Measurements from ENCODE around the gene SBF2. TPM values are rescaled to one million over a fixed set of nuclear protein-coding genes. Genes with fewer than 3 reads are reported as not detected.
"Not testable (repeated sequence)": the region's sequence is repeated elsewhere in the genome, so short reads cannot be mapped to it uniquely, and the experiment has no call there.

SBF2 gene
- total and polyA plus RNA-seq, 5 donors from 2014 or later = 1.1 to 5.5 (median 2.1) TPM

DNA sequence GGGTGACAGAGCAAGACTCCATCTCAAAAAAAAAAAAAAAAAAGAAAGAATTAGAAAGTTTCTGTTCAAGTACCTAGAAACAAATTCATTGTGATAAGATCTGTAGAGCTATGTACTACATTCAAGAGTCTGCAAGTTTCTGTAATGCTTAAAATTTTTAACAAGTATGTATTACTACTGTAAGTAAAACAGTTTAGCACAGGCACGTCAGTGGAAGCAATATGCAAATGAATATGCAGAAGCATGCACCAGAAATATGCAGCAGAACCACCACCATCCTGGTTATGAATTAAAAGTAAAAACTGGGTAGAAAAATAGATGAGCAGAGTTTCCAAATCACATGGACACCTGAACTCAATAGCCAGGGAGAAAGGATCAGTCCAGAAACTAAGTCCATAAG is 19.3 kb downstream of the SBF2 start:
- Mint-ChIP-seq H3K4me3 (no peak overlapping the region), H3K27ac (no peak overlapping the region), H3K27me3 (peaks cover 27% of the 10 kb centered on the region), H3K9me3 (peaks cover 0 to 2% (median 0%) of the 10 kb centered on the region in 7 donors), H3K4me1 (peaks cover 4 to 7% (median 5%) of the 10 kb centered on the region in 4 donors), H3K36me3 (no peaks in the 10 kb centered on the region)
- no peaks in the 10 kb centered on the region for H3K9me3 ChIP-seq (ENCODE audit: control insufficient read depth in 2 of 2, low read length in 2 of 2)
- DNase-seq = no peak
- H3K36me3 ChIP-seq (ENCODE audit: control insufficient read depth, insufficient read depth, low read length) = no peaks in the 10 kb centered on the region
- no peak overlapping the region for H3K4me3 ChIP-seq (ENCODE audit: low read depth, low read length)
- H3K4me1 ChIP-seq (ENCODE audit: control insufficient read depth, insufficient read depth, low read length, poor library complexity, severe bottlenecking) = no peaks in the 10 kb centered on the region
- no peaks in the 10 kb centered on the region for H3K27me3 ChIP-seq (ENCODE audit: control insufficient read depth, insufficient read depth, low read length)
- ATAC-seq (ENCODE audit: low read depth in 2 of 2) = no peak
- H3K27ac ChIP-seq (ENCODE audit: insufficient read depth, low read length, poor library complexity, severe bottlenecking) = no peak overlapping the region

DNA sequence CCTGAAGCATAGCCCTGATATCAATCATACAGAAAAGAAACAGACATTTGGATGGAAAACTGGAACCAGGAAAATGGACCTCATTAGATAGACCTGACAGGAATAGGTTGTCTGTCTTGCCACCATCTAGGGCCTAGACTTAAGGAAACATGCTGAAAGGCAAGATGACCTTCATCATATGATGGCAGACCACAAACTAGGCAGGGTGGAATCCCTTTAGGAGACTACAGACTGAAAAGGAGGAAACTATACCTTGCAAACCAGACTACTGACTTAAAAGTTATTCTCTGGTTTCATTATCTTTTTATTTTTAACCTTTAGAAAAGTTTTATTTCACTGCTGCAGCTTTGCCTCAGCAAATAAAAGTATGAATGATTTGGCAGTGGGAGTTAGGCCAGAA is 20.3 kb downstream of the SBF2 start:
- ATAC-seq (ENCODE audit: low read depth in 2 of 2) = no peak

DNA sequence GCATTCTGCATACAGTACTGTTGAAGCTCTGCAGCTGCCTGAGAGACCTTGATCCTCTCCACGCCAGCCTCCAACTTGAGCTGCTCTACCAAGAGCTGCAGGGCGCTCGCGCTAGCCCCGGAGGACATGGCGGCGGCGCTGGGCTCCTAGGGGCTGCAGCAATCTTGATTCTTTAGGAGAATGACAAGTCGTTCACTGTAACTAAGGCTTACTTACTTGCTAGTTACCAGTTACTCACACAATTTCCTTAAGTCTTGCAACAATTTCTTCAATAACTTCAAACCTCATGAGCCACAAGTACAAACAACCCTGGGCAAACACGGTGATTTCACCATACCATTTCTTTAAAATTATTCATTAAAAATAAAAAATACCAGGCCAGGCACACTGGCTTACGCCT is 21.9 kb downstream of the SBF2 start:
- peaks cover 4 to 7% (median 5%) of the 10 kb centered on the region in 4 donors for H3K4me1 Mint-ChIP-seq
- peaks cover 23% of the 10 kb centered on the region for H3K27me3 Mint-ChIP-seq
- H3K4me3 ChIP-seq (ENCODE audit: low read depth, low read length) = no peak overlapping the region
- H3K9me3 Mint-ChIP-seq = peaks cover 0 to 2% (median 0%) of the 10 kb centered on the region in 7 donors
- no peak overlapping the region for H3K27ac Mint-ChIP-seq
- H3K4me3 Mint-ChIP-seq = no peak overlapping the region
- H3K27ac ChIP-seq (ENCODE audit: insufficient read depth, low read length, poor library complexity, severe bottlenecking) = no peak overlapping the region
- no peaks in the 10 kb centered on the region for H3K36me3 ChIP-seq (ENCODE audit: control insufficient read depth, insufficient read depth, low read length)
- H3K4me1 ChIP-seq (ENCODE audit: control insufficient read depth, insufficient read depth, low read length, poor library complexity, severe bottlenecking) = no peaks in the 10 kb centered on the region
- H3K36me3 Mint-ChIP-seq = no peaks in the 10 kb centered on the region
- H3K27me3 ChIP-seq (ENCODE audit: control insufficient read depth, insufficient read depth, low read length) = no peaks in the 10 kb centered on the region
- no peak for DNase-seq
- no peaks in the 10 kb centered on the region for H3K9me3 ChIP-seq (ENCODE audit: control insufficient read depth in 2 of 2, low read length in 2 of 2)
- ATAC-seq (ENCODE audit: low read depth in 2 of 2) = peak in 1 of 2 donors; percentile 62

More for the DNA sequence above, 20.3 kb downstream of the SBF2 start:
- H3K27me3 ChIP-seq (ENCODE audit: control insufficient read depth, insufficient read depth, low read length) = no peaks in the 10 kb centered on the region
- DNase-seq = no peak
- H3K36me3 ChIP-seq (ENCODE audit: control insufficient read depth, insufficient read depth, low read length) = no peaks in the 10 kb centered on the region
- Mint-ChIP-seq H3K27ac (peak overlapping the region in 1 of 3 donors; percentile 31), H3K27me3 (peaks cover 27% of the 10 kb centered on the region), H3K9me3 (peaks cover 0 to 2% (median 0%) of the 10 kb centered on the region in 7 donors), H3K4me1 (peaks cover 4 to 7% (median 5%) of the 10 kb centered on the region in 4 donors), H3K36me3 (no peaks in the 10 kb centered on the region), H3K4me3 (no peak overlapping the region)
- H3K4me1 ChIP-seq (ENCODE audit: control insufficient read depth, insufficient read depth, low read length, poor library complexity, severe bottlenecking) = no peaks in the 10 kb centered on the region
- no peak overlapping the region for H3K4me3 ChIP-seq (ENCODE audit: low read depth, low read length)
- no peak overlapping the region for H3K27ac ChIP-seq (ENCODE audit: insufficient read depth, low read length, poor library complexity, severe bottlenecking)
- H3K9me3 ChIP-seq (ENCODE audit: control insufficient read depth in 2 of 2, low read length in 2 of 2) = no peaks in the 10 kb centered on the region

DNA sequence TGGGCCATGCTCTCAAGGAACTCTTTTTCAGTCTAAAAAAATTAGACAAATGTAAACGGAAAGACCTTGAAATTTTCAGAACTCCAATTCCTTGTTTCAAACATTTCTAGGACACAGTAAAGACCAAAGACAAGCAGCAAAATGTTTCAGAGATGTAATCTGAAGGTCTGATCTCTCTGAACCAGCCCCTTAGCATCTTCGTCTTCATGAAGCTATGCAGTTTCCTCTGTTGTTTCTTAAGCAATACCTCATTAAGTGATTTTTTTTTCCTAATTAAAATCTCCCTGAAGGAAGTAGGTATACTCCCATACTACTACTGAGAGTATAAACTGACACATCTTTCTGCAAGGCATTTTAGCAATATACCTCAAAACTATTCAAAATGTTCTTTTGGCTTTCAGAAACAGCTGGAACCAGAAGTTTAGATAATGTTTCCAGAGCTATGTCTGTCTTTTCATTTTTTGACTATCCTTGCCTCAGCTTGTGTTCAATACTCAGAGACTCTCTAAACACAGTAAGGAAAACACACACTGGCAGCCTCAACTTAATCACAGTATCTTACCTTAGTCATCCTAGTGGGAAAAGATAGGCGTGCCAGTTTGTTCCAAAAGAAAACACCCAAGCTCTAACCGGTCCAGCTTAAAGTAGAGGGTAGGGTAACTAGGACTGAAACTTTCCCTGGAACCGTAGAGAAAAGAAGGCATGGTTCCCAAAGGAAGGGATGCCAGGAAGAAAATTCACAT is 25.1 kb downstream of the SBF2 start:
- H3K4me3 Mint-ChIP-seq = no peak overlapping the region

DNA sequence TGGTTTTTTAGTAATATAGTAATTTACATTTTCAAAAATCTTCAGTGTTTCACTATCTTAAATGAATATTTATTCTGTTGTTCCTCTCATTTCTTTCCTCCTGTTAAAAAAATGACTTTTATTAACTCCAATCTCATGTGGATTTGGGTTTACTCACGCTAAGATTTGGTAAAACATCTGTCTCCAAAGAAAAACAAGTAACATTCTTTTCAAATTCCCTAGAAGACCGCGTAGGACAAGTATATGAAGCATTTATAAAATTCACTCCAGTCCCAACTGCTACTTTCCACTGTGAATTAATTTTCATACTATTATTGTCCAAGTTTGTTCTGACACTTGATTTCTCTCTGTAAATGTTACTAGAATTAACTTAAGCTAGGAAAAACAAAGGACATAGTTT is 26.2 kb downstream of the SBF2 start:
- Mint-ChIP-seq H3K4me1 (peaks cover 0 to 3% (median 0%) of the 10 kb centered on the region in 4 donors), H3K36me3 (no peaks in the 10 kb centered on the region), H3K9me3 (peaks cover 0 to 2% (median 0%) of the 10 kb centered on the region in 7 donors), H3K27me3 (peaks cover 8% of the 10 kb centered on the region), H3K27ac (no peak overlapping the region), H3K4me3 (no peak overlapping the region)
- no peak overlapping the region for H3K27ac ChIP-seq (ENCODE audit: insufficient read depth, low read length, poor library complexity, severe bottlenecking)
- no peaks in the 10 kb centered on the region for H3K9me3 ChIP-seq (ENCODE audit: control insufficient read depth in 2 of 2, low read length in 2 of 2)
- no peaks in the 10 kb centered on the region for H3K4me1 ChIP-seq (ENCODE audit: control insufficient read depth, insufficient read depth, low read length, poor library complexity, severe bottlenecking)
- H3K27me3 ChIP-seq (ENCODE audit: control insufficient read depth, insufficient read depth, low read length) = no peaks in the 10 kb centered on the region
- no peak for DNase-seq
- no peak for ATAC-seq (ENCODE audit: low read depth in 2 of 2)
- H3K36me3 ChIP-seq (ENCODE audit: control insufficient read depth, insufficient read depth, low read length) = no peaks in the 10 kb centered on the region
- H3K4me3 ChIP-seq (ENCODE audit: low read depth, low read length) = no peak overlapping the region

More for the DNA sequence above, 25.1 kb downstream of the SBF2 start:
- H3K4me3 ChIP-seq (ENCODE audit: low read depth, low read length) = no peak overlapping the region
- H3K27ac Mint-ChIP-seq = no peak overlapping the region
- peaks cover 0 to 2% (median 0%) of the 10 kb centered on the region in 7 donors for H3K9me3 Mint-ChIP-seq
- H3K4me1 ChIP-seq (ENCODE audit: control insufficient read depth, insufficient read depth, low read length, poor library complexity, severe bottlenecking) = no peaks in the 10 kb centered on the region
- H3K27ac ChIP-seq (ENCODE audit: insufficient read depth, low read length, poor library complexity, severe bottlenecking) = no peak overlapping the region
- no peaks in the 10 kb centered on the region for H3K36me3 Mint-ChIP-seq
- no peaks in the 10 kb centered on the region for H3K27me3 ChIP-seq (ENCODE audit: control insufficient read depth, insufficient read depth, low read length)
- H3K9me3 ChIP-seq (ENCODE audit: control insufficient read depth in 2 of 2, low read length in 2 of 2) = no peaks in the 10 kb centered on the region
- peaks cover 13% of the 10 kb centered on the region for H3K27me3 Mint-ChIP-seq
- peaks cover 0 to 8% (median 2%) of the 10 kb centered on the region in 4 donors for H3K4me1 Mint-ChIP-seq
- H3K36me3 ChIP-seq (ENCODE audit: control insufficient read depth, insufficient read depth, low read length) = no peaks in the 10 kb centered on the region
- ATAC-seq (ENCODE audit: low read depth in 2 of 2) (no peak), DNase-seq (no peak)

DNA sequence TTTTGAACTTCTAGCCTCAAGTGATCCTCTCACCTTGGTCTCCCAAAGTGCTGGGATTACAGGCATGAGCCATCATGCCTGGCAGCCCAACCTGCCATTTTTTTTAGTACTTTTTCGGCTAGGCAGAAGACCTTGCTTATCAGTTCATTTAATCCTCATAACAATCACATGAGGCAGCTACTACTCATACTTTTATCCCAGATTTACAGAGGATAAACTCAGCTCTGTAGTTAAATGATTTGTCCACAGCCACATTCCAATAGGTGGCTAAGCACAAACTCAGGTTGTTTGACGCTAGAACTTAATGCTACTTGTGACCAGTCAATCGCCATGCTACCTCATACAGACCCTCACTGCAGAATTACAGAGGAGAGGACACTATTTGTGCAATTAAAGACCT is 28.1 kb downstream of the SBF2 start:
- no peaks in the 10 kb centered on the region for H3K9me3 ChIP-seq (ENCODE audit: control insufficient read depth in 2 of 2, low read length in 2 of 2)
- peaks cover 0 to 2% (median 0%) of the 10 kb centered on the region in 7 donors for H3K9me3 Mint-ChIP-seq
- H3K27me3 Mint-ChIP-seq = peaks cover 8% of the 10 kb centered on the region
- ATAC-seq (ENCODE audit: low read depth in 2 of 2) (no peak), DNase-seq (no peak)
- H3K27ac ChIP-seq (ENCODE audit: insufficient read depth, low read length, poor library complexity, severe bottlenecking) = no peak overlapping the region
- H3K4me3 ChIP-seq (ENCODE audit: low read depth, low read length) = no peak overlapping the region
- no peaks in the 10 kb centered on the region for H3K36me3 Mint-ChIP-seq
- peaks cover 1% of the 10 kb centered on the region for H3K27me3 ChIP-seq (ENCODE audit: control insufficient read depth, insufficient read depth, low read length)
- H3K4me3 Mint-ChIP-seq = no peak overlapping the region
- peaks cover 0 to 3% (median 0%) of the 10 kb centered on the region in 4 donors for H3K4me1 Mint-ChIP-seq
- H3K4me1 ChIP-seq (ENCODE audit: control insufficient read depth, insufficient read depth, low read length, poor library complexity, severe bottlenecking) = no peaks in the 10 kb centered on the region
- H3K36me3 ChIP-seq (ENCODE audit: control insufficient read depth, insufficient read depth, low read length) = no peaks in the 10 kb centered on the region
- no peak overlapping the region for H3K27ac Mint-ChIP-seq

DNA sequence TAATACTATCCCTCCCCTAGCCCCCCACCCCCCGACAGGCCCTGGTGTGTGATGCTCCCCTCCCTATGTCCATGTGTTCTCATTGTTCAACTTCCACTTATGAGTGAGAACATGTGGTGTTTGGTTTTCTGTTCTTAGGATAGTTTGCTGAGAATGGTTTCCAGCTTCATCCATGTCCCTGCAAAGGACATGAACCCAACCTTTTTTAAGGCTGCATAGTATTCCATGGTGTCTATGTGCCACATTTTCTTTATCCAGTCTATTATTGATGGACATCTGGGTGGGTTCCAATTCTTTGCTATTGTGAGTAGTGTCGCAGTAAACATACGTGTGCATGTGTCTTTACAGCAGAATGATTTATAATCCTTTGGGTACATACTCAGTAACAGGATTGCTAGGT is 29.3 kb downstream of the SBF2 start:
- H3K27ac Mint-ChIP-seq; H3K9me3 Mint-ChIP-seq; ATAC-seq (ENCODE audit: low read depth in 2 of 2): not testable (repeated sequence)

DNA sequence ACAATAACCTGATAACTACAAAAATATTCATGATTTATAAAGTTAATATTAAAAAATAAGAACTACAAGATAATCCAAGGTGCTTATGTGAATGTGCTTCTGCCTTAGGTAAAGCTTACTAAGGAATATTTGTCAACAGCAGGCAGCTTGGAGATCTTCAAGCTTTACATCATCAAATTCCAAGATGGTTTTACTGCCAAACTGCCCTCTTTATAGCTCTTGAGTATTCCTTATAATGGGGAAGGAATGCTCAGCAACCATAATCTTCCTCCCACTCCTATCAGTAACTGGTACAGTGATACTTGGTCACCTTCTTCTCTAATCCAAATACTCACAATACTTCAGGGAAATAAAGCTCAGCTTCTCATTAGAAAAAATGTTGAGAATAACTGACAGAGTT is 30.1 kb downstream of the SBF2 start:
- DNase-seq (no peak), ATAC-seq (ENCODE audit: low read depth in 2 of 2) (no peak)
- Histone ChIP-seq H3K4me1 (ENCODE audit: control insufficient read depth, insufficient read depth, low read length, poor library complexity, severe bottlenecking) (no peaks in the 10 kb centered on the region), H3K4me3 (ENCODE audit: low read depth, low read length) (no peak overlapping the region), H3K36me3 (ENCODE audit: control insufficient read depth, insufficient read depth, low read length) (no peaks in the 10 kb centered on the region), H3K27me3 (ENCODE audit: control insufficient read depth, insufficient read depth, low read length) (peaks cover 1% of the 10 kb centered on the region), H3K27ac (ENCODE audit: insufficient read depth, low read length, poor library complexity, severe bottlenecking) (no peak overlapping the region), H3K9me3 (ENCODE audit: control insufficient read depth in 2 of 2, low read length in 2 of 2) (no peaks in the 10 kb centered on the region)
- H3K36me3 Mint-ChIP-seq = no peaks in the 10 kb centered on the region
- H3K4me1 Mint-ChIP-seq = peaks cover 0 to 3% (median 0%) of the 10 kb centered on the region in 4 donors
- no peak overlapping the region for H3K4me3 Mint-ChIP-seq
- no peak overlapping the region for H3K27ac Mint-ChIP-seq
- peaks cover 4% of the 10 kb centered on the region for H3K27me3 Mint-ChIP-seq
- H3K9me3 Mint-ChIP-seq = peaks cover 0 to 2% (median 0%) of the 10 kb centered on the region in 7 donors

More for the DNA sequence above, 29.3 kb downstream of the SBF2 start:
- not testable (repeated sequence) for H3K4me1 ChIP-seq (ENCODE audit: control insufficient read depth, insufficient read depth, low read length, poor library complexity, severe bottlenecking); H3K4me3 Mint-ChIP-seq; H3K27me3 ChIP-seq (ENCODE audit: control insufficient read depth, insufficient read depth, low read length); H3K36me3 ChIP-seq (ENCODE audit: control insufficient read depth, insufficient read depth, low read length); H3K4me3 ChIP-seq (ENCODE audit: low read depth, low read length); H3K27ac ChIP-seq (ENCODE audit: insufficient read depth, low read length, poor library complexity, severe bottlenecking); H3K27me3 Mint-ChIP-seq; H3K9me3 ChIP-seq (ENCODE audit: control insufficient read depth in 2 of 2, low read length in 2 of 2); DNase-seq; H3K36me3 Mint-ChIP-seq; H3K4me1 Mint-ChIP-seq
